ENCODE data around the gene P2RY8.

DNA sequence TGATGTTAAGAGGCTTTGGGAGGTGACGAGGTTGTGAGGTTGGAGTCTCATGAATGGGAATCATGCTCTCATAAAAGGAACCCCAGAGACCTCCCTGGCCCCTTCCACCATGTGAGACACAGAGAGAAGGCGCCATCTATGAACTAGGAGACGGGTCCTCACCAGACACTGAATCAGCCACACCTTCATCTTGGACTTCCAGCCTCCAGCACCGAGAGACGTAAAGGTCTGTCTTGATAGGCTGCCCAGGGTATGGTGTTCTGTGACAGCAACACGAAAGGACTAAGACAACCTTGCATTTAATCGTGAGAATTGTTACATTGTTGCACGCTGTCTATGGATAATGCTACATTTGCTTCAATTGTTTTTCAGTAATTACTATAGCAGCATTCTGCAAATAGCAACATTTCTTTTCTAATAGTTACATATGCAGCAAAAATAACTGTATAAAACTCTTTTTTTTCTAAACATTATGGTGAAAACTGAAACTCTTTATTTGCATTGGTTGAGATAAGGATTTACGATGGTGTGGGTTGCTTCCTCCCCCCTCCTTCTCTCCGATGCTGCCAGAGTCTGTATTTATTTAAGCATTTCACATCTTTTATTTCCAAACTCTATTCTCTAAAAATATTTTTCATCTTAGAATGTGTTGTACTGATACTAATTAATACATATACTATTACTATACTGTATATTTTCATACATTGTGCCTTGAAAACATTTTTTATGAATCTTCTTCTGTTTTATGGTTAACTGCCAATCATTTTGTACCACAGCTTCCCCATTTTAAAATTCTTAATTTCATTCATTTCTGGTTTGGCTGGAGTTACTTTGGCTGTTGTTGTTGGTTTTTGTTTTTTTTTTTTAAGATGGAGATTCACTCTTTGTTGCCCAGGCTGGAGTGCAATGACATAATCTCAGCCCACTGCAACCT lies 28.0 kb upstream of the P2RY8 start:
- TF ChIP-seq, protein P1, sequence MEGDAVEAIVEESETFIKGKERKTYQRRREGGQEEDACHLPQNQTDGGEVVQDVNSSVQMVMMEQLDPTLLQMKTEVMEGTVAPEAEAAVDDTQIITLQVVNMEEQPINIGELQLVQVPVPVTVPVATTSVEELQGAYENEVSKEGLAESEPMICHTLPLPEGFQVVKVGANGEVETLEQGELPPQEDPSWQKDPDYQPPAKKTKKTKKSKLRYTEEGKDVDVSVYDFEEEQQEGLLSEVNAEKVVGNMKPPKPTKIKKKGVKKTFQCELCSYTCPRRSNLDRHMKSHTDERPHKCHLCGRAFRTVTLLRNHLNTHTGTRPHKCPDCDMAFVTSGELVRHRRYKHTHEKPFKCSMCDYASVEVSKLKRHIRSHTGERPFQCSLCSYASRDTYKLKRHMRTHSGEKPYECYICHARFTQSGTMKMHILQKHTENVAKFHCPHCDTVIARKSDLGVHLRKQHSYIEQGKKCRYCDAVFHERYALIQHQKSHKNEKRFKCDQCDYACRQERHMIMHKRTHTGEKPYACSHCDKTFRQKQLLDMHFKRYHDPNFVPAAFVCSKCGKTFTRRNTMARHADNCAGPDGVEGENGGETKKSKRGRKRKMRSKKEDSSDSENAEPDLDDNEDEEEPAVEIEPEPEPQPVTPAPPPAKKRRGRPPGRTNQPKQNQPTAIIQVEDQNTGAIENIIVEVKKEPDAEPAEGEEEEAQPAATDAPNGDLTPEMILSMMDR (conservative IDR thresholded peaks at IDR 0.05; ENCODE audit: low read depth, low read length) = no peak
- no peak for TF ChIP-seq EZH2 (IDR thresholded peaks at IDR 0.05; ENCODE audit: borderline replicate concordance, low read depth, low read length, poor library complexity, severe bottlenecking)

Data from A673 (cell line).